Neural crest cell (in vitro differentiated cells): ENCODE data around the gene BAZ2B. TPM values are rescaled to one million over a fixed set of nuclear protein-coding genes. Genes with fewer than 3 reads are reported as not detected.

Experiments used
- DNase-seq: peaks from one replicate; pipeline ENCODE4 v3.0.0; 2021; ENCODE audit warnings: low read depth, mixed read lengths, low spot score
- H3K27ac Mint-ChIP-seq: one replicate; pipeline ENCODE4 v1.8.0; 2021; ENCODE audit warnings: mild to moderate bottlenecking, mixed read lengths; ENCODE audit not compliant: unreplicated experiment
- H3K27me3 Mint-ChIP-seq: 2 replicates; pipeline ENCODE4 v1.8.0; 2021; ENCODE audit warnings: low read depth, mild to moderate bottlenecking, mixed read lengths
- H3K36me3 Mint-ChIP-seq: 2 replicates; pipeline ENCODE4 v1.8.0; 2021; ENCODE audit warnings: low read depth, mild to moderate bottlenecking, mixed read lengths
- H3K4me1 Mint-ChIP-seq: 2 replicates; pipeline ENCODE4 v1.8.0; 2021; ENCODE audit warnings: mixed read lengths
- H3K4me3 Mint-ChIP-seq: one replicate; pipeline ENCODE4 v1.8.0; 2021; ENCODE audit warnings: mild to moderate bottlenecking, mixed read lengths
- H3K9me3 Mint-ChIP-seq: 2 replicates; pipeline ENCODE4 v1.8.0; 2021; ENCODE audit warnings: mixed read lengths
- long read RNA-seq: library from polyadenylated mRNA; unstranded; transcript quantifications from one replicate; pipeline ENCODE4 v2.0.0, GENCODE V29; 2020
- total RNA-seq: library from RNA; stranded (reverse); gene quantifications from 2 replicates; pipeline ENCODE4 v1.2.1, GENCODE V29; 2021
- TF ChIP-seq, protein P1 (sequence below): fragments of 200-600 bp; sonication (generic); conservative IDR thresholded peaks from 2 replicates; pipeline ENCODE4 v1.5.0; 2021; ENCODE audit warnings: antibody characterized with exemption, mild to moderate bottlenecking

BAZ2B gene, protein sequence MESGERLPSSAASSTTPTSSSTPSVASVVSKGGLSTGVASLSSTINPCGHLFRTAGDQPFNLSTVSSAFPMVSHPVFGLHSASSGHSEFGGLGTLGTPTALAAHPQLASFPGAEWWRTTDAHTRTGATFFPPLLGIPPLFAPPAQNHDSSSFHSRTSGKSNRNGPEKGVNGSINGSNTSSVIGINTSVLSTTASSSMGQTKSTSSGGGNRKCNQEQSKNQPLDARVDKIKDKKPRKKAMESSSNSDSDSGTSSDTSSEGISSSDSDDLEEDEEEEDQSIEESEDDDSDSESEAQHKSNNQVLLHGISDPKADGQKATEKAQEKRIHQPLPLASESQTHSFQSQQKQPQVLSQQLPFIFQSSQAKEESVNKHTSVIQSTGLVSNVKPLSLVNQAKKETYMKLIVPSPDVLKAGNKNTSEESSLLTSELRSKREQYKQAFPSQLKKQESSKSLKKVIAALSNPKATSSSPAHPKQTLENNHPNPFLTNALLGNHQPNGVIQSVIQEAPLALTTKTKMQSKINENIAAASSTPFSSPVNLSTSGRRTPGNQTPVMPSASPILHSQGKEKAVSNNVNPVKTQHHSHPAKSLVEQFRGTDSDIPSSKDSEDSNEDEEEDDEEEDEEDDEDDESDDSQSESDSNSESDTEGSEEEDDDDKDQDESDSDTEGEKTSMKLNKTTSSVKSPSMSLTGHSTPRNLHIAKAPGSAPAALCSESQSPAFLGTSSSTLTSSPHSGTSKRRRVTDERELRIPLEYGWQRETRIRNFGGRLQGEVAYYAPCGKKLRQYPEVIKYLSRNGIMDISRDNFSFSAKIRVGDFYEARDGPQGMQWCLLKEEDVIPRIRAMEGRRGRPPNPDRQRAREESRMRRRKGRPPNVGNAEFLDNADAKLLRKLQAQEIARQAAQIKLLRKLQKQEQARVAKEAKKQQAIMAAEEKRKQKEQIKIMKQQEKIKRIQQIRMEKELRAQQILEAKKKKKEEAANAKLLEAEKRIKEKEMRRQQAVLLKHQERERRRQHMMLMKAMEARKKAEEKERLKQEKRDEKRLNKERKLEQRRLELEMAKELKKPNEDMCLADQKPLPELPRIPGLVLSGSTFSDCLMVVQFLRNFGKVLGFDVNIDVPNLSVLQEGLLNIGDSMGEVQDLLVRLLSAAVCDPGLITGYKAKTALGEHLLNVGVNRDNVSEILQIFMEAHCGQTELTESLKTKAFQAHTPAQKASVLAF (N-terminal part only)
- total RNA-seq, result 65.9 and 76.2 TPM in 2 replicates
- long read RNA-seq, full-length matches to known transcripts, result 3 of 86 reads
- long read RNA-seq, partial matches to known transcripts, result 48 of 86 reads
- long read RNA-seq, other reads (novel, unspliced or antisense), result 35 of 86 reads

DNA sequence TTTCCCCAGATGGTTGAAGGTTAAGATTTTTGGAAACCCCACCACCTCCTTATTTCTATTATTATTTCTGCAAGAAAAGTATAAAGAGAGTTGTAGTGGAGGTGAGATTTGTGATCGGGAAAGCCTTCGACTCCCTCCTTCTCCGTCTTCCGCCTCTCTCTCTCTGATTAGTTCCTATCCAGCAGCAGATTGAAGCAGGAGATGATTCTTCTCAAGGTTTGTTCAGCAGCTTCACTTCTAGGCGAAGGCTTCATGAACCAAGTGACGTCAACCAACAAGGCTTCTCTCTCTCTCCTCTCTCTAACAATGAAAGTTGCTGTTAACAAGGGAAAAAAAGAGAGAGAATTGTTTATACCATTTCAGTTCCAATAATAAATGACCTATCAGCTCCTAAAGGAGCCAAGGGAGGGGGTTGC lies at the start of gene BAZ2B:
Gene BAZ2B (minus strand): TSS at position 263 of the 416 bp plus-strand sequence. CDS start 137,829 bp downstream, outside the sequence.
- peak; percentile 31 for DNase-seq
- H3K36me3 Mint-ChIP-seq, result no peaks in the 10 kb centered on the region

DNA sequence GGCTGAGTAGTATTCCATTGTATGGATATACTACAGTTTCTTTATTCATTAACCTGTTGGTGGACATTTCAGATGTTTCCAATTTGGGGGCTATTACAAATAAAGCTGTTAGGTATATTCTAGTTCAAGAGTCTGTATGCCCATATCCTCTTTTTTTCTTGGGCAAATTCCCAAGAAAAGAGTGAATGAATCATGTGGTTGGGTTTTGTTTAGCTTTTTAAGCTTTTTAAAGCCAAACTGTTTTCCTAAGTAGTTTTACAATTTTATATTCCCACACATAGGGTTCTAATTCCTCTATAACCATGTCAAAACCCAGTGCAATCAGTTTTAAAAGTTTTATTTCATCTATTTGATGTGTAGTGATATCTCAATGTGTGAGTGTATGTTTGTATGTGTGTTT lies 44.9 kb upstream of the BAZ2B start:
- Mint-ChIP-seq H3K9me3 (peaks cover 4% of the 10 kb centered on the region), H3K36me3 (peaks cover 5% of the 10 kb centered on the region), H3K27ac (no peak overlapping the region), H3K27me3 (no peaks in the 10 kb centered on the region), H3K4me3 (no peak overlapping the region), H3K4me1 (no peaks in the 10 kb centered on the region)
- no peak for DNase-seq
- TF ChIP-seq, protein P1, sequence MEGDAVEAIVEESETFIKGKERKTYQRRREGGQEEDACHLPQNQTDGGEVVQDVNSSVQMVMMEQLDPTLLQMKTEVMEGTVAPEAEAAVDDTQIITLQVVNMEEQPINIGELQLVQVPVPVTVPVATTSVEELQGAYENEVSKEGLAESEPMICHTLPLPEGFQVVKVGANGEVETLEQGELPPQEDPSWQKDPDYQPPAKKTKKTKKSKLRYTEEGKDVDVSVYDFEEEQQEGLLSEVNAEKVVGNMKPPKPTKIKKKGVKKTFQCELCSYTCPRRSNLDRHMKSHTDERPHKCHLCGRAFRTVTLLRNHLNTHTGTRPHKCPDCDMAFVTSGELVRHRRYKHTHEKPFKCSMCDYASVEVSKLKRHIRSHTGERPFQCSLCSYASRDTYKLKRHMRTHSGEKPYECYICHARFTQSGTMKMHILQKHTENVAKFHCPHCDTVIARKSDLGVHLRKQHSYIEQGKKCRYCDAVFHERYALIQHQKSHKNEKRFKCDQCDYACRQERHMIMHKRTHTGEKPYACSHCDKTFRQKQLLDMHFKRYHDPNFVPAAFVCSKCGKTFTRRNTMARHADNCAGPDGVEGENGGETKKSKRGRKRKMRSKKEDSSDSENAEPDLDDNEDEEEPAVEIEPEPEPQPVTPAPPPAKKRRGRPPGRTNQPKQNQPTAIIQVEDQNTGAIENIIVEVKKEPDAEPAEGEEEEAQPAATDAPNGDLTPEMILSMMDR, result no peak

More for the DNA sequence above, at the start of gene BAZ2B:
- Mint-ChIP-seq H3K27me3 (peaks cover 2% of the 10 kb centered on the region), H3K4me3 (peak within 1 kb of the TSS; percentile 90), H3K4me1 (peaks cover 44% of the 10 kb centered on the region), H3K9me3 (no peaks in the 10 kb centered on the region), H3K27ac (peak within 1 kb of the TSS; percentile 99)
- TF ChIP-seq, protein P1, result no peak

DNA sequence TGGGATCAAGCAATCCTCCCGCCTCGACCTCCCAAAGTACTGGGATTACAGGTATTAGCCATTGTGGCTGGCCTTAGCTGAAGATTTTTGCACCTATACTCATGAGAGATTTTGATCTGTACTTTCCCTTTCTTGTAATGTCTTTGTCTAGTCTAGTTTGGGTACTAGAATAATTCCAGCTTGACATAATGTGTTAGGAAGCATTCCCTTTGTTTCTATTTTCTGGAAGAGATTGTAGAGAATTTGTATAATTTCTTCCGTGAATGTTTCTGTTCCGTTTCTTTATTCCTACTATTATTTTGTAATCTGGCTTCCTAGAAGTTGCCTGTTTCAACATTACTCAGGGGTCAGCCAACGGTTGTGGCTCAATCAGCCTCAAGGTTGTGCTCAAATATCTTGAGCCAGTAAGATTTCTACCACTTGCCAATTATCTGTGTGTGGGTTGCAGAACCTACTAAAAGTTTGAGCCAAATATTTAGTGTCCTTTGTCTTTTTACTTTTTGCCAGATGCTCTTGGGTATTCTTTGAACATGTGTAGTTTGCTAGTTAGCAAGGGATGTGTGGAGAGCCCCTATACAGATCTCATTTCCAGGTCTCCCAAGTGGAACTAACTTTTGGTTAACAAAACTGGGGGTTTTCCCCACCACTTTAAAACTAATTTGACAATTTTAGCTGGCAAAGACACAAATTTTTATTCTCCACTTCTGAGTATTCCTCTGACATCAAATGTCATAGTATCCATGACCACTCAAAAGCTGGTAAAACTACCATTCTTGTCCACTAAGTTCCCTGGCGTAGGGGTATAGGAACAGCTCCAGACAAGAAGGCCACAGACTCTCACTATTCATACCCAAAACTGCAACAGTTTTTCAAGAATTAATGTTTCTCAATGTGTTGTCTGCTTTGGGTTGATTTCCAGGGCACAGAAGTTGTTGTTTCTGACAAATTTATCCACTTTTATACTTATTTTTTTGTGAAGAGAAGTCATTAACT lies 42.8 kb upstream of the BAZ2B start:
- no peak overlapping the region for H3K4me3 Mint-ChIP-seq
- no peak for DNase-seq
- TF ChIP-seq, protein P1, result no peak
- H3K27ac Mint-ChIP-seq, result no peak overlapping the region
- no peaks in the 10 kb centered on the region for H3K27me3 Mint-ChIP-seq
- H3K9me3 Mint-ChIP-seq, result peaks cover 12% of the 10 kb centered on the region
- no peaks in the 10 kb centered on the region for H3K4me1 Mint-ChIP-seq
- H3K36me3 Mint-ChIP-seq, result peaks cover 7% of the 10 kb centered on the region

DNA sequence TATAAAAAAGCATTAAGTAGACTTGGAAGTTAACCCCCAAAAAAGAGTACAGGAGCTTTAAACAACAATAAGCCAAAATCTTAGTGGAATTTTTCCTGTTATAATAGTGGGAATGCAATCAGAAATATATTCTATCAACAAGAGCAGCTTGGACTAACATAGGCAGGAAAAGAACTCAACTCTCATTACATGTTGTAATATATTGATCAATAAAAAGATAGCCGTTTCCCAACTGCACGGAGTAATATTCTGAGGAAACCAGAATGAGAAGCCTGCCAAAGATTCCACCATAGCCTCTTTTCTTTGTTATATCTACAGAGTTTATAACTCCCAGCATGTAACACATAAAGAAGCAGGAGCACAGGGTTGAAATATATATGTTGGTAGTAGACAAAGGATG lies 37.6 kb upstream of the BAZ2B start:
- Mint-ChIP-seq H3K9me3 (peaks cover 11% of the 10 kb centered on the region), H3K4me3 (no peak overlapping the region), H3K27me3 (no peaks in the 10 kb centered on the region), H3K4me1 (no peaks in the 10 kb centered on the region), H3K27ac (no peak overlapping the region), H3K36me3 (peaks cover 9% of the 10 kb centered on the region)
- TF ChIP-seq, protein P1, result no peak
- DNase-seq, result no peak
